Erythroblast (primary cell): ENCODE results near the gene LENG8.

Source experiments
- GATA1 ChIP-seq: IDR thresholded peaks from 2 replicates; pipeline ENCODE4 v1.6.1; 2011; ENCODE audit warnings: low read depth, mild to moderate bottlenecking, control low read depth, low read length, moderate library complexity
- POLR2A ChIP-seq: IDR thresholded peaks from 2 replicates; pipeline ENCODE4 v1.6.1; 2011; ENCODE audit warnings: mild to moderate bottlenecking, low read length

DNA sequence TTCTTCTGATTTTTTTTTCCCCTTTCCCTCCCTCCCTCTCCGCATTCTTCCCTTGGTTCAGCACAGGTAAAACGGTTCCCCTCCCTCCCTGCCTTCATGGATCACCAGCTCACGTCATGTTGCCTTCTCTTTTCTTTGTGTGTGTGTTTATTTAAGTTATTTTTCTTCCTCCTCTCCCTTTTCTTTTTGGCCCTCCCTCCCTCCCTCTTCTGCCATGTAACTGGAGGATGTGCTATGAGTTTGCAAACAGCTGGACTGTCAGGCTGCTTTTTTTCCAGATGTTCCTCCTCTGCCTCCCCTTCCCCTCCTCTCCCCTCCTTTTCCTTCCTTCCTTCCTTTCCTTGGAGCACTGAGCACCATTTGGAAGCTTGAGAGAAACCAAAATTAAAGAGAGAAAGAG, 12.6 kb downstream of the LENG8 start:
- TF ChIP-seq POLR2A (no peak), GATA1 (no peak)
